Dendritic cell treated with granulocyte-macrophage colony-stimulating factor and Interleukin-4, amounts not matched to agents 40 ng/mL and 50 ng/mL, for 4 days (primary cell): Measurements from ENCODE around the gene CAMK1.

Experiments
- H3K27ac Mint-ChIP-seq: one replicate; pipeline ENCODE4 v1.8.0; 2022; ENCODE audit warnings: mild to moderate bottlenecking, mixed read lengths
- H3K27me3 Mint-ChIP-seq: one replicate; pipeline ENCODE4 v1.8.0; 2022; ENCODE audit warnings: mild to moderate bottlenecking, mixed read lengths
- H3K36me3 Mint-ChIP-seq: one replicate; pipeline ENCODE4 v1.8.0; 2022; ENCODE audit warnings: low read depth, mixed read lengths
- H3K4me1 Mint-ChIP-seq: one replicate; pipeline ENCODE4 v1.8.0; 2022; ENCODE audit warnings: low read depth, mixed read lengths
- H3K4me3 Mint-ChIP-seq: one replicate; pipeline ENCODE4 v1.8.0; 2022; ENCODE audit warnings: mild to moderate bottlenecking, moderate library complexity, mixed read lengths
- H3K9me3 Mint-ChIP-seq: one replicate; pipeline ENCODE4 v1.8.0; 2022; ENCODE audit warnings: mixed read lengths
- intact Hi-C: fragments of 100-400 bp; cut with micrococcal nuclease; formaldehyde crosslinking; loops from one replicate; pipeline ENCODE4 v1.15.0; 2022

CAMK1 gene

DNA sequence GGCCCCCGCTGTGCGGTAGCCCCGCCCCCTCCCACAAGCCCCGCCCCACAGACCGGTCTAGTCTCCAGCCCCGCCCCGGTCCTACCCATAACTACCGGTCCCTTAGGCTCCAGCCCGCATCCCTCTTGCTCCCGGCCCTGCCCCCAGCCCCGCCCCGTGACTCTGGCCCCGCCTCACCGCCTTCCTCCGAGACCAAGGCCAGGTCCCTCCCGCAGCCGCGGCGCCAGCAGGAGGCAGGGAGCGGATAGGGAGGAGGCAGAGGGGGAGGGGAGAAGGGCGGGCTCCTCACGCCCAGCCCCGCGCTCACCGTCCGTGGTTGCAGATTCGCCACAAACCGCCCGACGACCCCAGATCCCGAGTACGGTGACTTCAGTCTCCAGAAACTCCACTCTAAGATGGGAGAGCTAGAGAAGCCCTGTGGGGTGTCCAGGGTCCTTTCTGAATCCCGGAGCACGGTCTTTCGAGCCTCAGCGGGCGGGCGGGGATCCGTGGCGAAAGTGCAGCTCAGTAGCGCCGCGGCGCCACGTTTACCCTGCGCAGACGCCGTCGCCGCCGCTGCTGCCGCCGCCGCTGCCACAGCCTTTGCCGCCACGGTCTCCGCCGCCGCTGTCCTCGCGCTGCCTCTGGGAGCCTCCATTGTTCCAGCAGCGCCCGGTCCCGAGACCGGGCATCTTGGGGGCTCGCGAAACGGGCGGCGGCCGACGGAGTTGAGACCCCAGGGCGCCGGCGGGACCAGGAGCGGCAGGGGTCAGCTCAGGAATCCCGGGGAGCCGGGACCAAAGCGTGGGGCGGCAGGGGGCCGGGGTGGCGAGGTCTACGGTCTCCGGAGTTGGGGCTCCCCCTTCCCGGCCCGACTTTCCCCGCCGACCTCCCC, 38.3 kb downstream of the CAMK1 start, which contains the start of gene BRPF1:
TSS of gene BRPF1 (plus strand) at position 530 of the 874 bp plus-strand sequence. CDS start 2,406 bp downstream, outside the sequence.
- H3K36me3 Mint-ChIP-seq: peaks cover 57% of the 10 kb centered on the region
- no peaks in the 10 kb centered on the region for H3K9me3 Mint-ChIP-seq
- H3K27me3 Mint-ChIP-seq: no peaks in the 10 kb centered on the region
- H3K4me3 Mint-ChIP-seq: peak within 1 kb of the TSS; percentile 89
- intact Hi-C loops: loop anchor here (1.0 kb wide), 2 partner anchors 15 to 61 kb away; partner anchors contain the start of gene TADA3
- peaks cover 79% of the 10 kb centered on the region for H3K4me1 Mint-ChIP-seq
- peak within 1 kb of the TSS; percentile 90 for H3K27ac Mint-ChIP-seq

GRCh38 chr3:9730657-9731205, 39.0 kb downstream of the CAMK1 start:
- Mint-ChIP-seq H3K9me3 (no peaks in the 10 kb centered on the region), H3K4me3 (peak overlapping the region; percentile 89), H3K27ac (peak overlapping the region; percentile 90), H3K4me1 (peaks cover 77% of the 10 kb centered on the region), H3K27me3 (no peaks in the 10 kb centered on the region), H3K36me3 (peaks cover 50% of the 10 kb centered on the region)
- intact Hi-C loops: loop anchor here (1.0 kb wide), 2 partner anchors 14 to 62 kb away; partner anchors contain the start of gene TADA3

- H3K9me3 Mint-ChIP-seq: no peaks in the 10 kb centered on the region
- H3K36me3 Mint-ChIP-seq: peaks cover 37% of the 10 kb centered on the region
- peaks cover 65% of the 10 kb centered on the region for H3K4me1 Mint-ChIP-seq
- H3K27ac Mint-ChIP-seq: no peak overlapping the region
- intact Hi-C loops: no loop called here
- H3K27me3 Mint-ChIP-seq: no peaks in the 10 kb centered on the region
- no peak overlapping the region for H3K4me3 Mint-ChIP-seq
Observed at GRCh38 chr3:9729419-9729818, 40.3 kb downstream of the CAMK1 start.

GRCh38 chr3:9727743-9728142, 42.0 kb downstream of the CAMK1 start:
- peaks cover 22% of the 10 kb centered on the region for H3K36me3 Mint-ChIP-seq
- H3K4me3 Mint-ChIP-seq: no peak overlapping the region
- no peaks in the 10 kb centered on the region for H3K27me3 Mint-ChIP-seq
- H3K9me3 Mint-ChIP-seq: no peaks in the 10 kb centered on the region
- H3K4me1 Mint-ChIP-seq: peaks cover 49% of the 10 kb centered on the region
- intact Hi-C loops: no loop called here
- H3K27ac Mint-ChIP-seq: peak overlapping the region; percentile 11

DNA sequence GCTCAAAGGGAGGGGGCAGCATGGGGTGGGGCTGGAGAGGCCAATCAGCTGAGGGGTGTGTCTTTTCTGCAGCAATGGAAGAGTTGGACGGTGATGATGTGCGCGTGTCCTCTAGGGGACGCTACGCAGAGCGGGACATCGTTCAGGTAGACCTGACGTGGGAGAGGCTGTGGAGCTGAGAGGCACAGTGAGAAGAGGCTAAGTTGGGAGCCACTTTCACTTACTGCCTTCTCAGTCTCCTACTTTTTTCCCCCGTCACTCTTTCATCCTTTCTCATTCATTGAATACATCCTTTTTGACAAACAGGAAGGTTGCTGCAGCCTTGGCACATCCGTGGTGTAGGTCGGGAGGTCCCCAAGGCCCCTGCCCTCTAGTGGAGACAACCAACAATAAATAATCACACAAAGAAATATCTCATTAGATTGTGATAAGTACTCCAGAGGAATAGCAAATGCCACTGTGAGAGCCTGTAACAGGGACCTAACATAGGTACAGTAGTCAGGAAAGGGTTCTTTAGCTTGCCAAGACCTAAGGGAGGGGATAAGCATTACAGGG, 42.6 kb downstream of the CAMK1 start:
- peaks cover 16% of the 10 kb centered on the region for H3K36me3 Mint-ChIP-seq
- H3K4me3 Mint-ChIP-seq: no peak overlapping the region
- peaks cover 50% of the 10 kb centered on the region for H3K4me1 Mint-ChIP-seq
- H3K9me3 Mint-ChIP-seq: no peaks in the 10 kb centered on the region
- peak overlapping the region; percentile 11 for H3K27ac Mint-ChIP-seq
- intact Hi-C loops: no loop called here
- H3K27me3 Mint-ChIP-seq: no peaks in the 10 kb centered on the region

DNA sequence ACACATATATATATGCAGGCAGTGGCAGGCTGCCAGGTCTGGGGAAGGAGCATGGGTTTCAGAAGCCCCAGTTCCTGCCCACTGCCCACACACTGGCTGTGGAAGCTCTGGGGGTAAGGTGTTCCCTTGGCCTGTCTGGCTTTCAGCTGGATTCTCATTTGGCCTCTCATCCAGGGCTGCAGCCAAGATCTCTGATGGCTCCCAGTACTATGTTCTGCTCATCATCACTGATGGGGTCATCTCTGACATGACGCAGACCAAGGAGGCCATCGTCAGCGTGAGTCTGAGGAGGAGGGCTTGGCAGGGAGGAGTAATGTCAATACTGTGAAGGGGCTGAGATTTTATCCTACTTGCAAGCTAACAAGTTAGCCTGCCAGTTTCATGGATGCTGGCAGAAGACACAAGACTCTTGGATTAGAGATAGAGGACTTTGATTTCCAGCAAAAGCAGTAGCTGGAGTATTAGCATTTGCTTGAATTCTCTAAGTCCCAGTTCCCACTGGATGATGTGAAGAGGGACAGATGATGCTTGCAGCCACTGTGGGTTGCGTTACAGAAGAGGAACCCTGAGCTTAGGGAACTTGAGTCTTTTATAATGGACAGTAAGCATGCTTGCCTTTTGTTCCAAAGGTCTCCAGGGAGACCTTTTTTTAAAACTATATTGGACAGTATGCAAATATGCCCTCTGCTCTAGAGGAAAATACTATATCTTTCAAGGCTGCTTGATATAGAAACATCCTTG, 43.8 kb downstream of the CAMK1 start:
- intact Hi-C loops: no loop called here
- H3K36me3 Mint-ChIP-seq: peaks cover 5% of the 10 kb centered on the region

GRCh38 chr3:9721700-9722060, 48.1 kb downstream of the CAMK1 start:
- peaks cover 41% of the 10 kb centered on the region for H3K4me1 Mint-ChIP-seq
- H3K4me3 Mint-ChIP-seq: no peak overlapping the region
- peak overlapping the region; percentile 34 for H3K27ac Mint-ChIP-seq
- H3K36me3 Mint-ChIP-seq: no peaks in the 10 kb centered on the region
- intact Hi-C loops: no loop called here
- H3K9me3 Mint-ChIP-seq: no peaks in the 10 kb centered on the region
- no peaks in the 10 kb centered on the region for H3K27me3 Mint-ChIP-seq

More for the DNA sequence above, 43.8 kb downstream of the CAMK1 start:
- no peaks in the 10 kb centered on the region for H3K9me3 Mint-ChIP-seq
- no peaks in the 10 kb centered on the region for H3K27me3 Mint-ChIP-seq
- no peak overlapping the region for H3K27ac Mint-ChIP-seq
- peaks cover 59% of the 10 kb centered on the region for H3K4me1 Mint-ChIP-seq
- no peak overlapping the region for H3K4me3 Mint-ChIP-seq

GRCh38 chr3:9721015-9721699, 48.6 kb downstream of the CAMK1 start:
- Mint-ChIP-seq H3K27me3 (no peaks in the 10 kb centered on the region), H3K4me1 (peaks cover 46% of the 10 kb centered on the region), H3K36me3 (no peaks in the 10 kb centered on the region), H3K4me3 (no peak overlapping the region), H3K9me3 (no peaks in the 10 kb centered on the region), H3K27ac (peak overlapping the region; percentile 34)
- intact Hi-C loops: no loop called here

GRCh38 chr3:9718118-9718517, 51.6 kb downstream of the CAMK1 start:
- Mint-ChIP-seq H3K36me3 (no peaks in the 10 kb centered on the region), H3K9me3 (no peaks in the 10 kb centered on the region), H3K27me3 (no peaks in the 10 kb centered on the region), H3K4me3 (no peak overlapping the region), H3K27ac (no peak overlapping the region), H3K4me1 (peaks cover 60% of the 10 kb centered on the region)
- intact Hi-C loops: no loop called here

DNA sequence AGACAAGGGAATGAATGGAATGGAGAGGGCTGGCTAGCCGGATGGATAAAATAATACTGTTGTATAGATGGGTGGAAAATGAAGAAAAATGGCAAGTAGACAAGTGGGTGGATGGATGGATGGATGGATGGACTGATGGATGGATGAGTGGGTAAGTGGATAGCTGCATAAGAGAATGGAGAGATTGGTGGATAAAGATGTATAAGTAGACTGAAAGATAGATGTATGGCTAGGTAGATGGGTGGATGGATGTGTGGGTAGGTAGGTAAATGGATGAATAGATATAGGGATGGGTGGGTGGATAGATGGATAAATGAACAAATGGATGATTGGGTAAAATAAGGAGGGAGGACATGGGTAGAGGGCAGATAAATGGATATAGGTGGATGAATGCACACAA, 52.2 kb downstream of the CAMK1 start:
- Mint-ChIP-seq H3K27ac (no peak overlapping the region), H3K4me3 (no peak overlapping the region), H3K9me3 (no peaks in the 10 kb centered on the region), H3K4me1 (peaks cover 58% of the 10 kb centered on the region), H3K36me3 (no peaks in the 10 kb centered on the region), H3K27me3 (no peaks in the 10 kb centered on the region)
- intact Hi-C loops: no loop called here

GRCh38 chr3:9716801-9717555, 52.8 kb downstream of the CAMK1 start:
- peaks cover 52% of the 10 kb centered on the region for H3K4me1 Mint-ChIP-seq
- no peaks in the 10 kb centered on the region for H3K36me3 Mint-ChIP-seq
- no peaks in the 10 kb centered on the region for H3K27me3 Mint-ChIP-seq
- intact Hi-C loops: loop anchor here (1.0 kb wide), 1 partner anchor 14 kb away; the partner anchor contains the start of gene BRPF1
- no peak overlapping the region for H3K4me3 Mint-ChIP-seq
- H3K9me3 Mint-ChIP-seq: no peaks in the 10 kb centered on the region
- peak overlapping the region; percentile 78 for H3K27ac Mint-ChIP-seq

- Mint-ChIP-seq H3K4me3 (no peak overlapping the region), H3K36me3 (no peaks in the 10 kb centered on the region), H3K9me3 (no peaks in the 10 kb centered on the region), H3K4me1 (peaks cover 43% of the 10 kb centered on the region), H3K27me3 (peaks cover 1% of the 10 kb centered on the region), H3K27ac (peak overlapping the region; percentile 78)
- intact Hi-C loops: loop anchor here (1.0 kb wide), 1 partner anchor 15 kb away; the partner anchor contains the start of gene BRPF1
Observed at GRCh38 chr3:9715764-9716437, 53.8 kb downstream of the CAMK1 start.
